Epidermal melanocyte (primary cell): ENCODE results near the gene CACNA2D2.

Experiments used
- DNase-seq: peaks from one replicate; pipeline ENCODE4 v3.0.0; 2011; ENCODE audit warnings: low spot score; ENCODE audit not compliant: insufficient read length

Gene CACNA2D2

DNA sequence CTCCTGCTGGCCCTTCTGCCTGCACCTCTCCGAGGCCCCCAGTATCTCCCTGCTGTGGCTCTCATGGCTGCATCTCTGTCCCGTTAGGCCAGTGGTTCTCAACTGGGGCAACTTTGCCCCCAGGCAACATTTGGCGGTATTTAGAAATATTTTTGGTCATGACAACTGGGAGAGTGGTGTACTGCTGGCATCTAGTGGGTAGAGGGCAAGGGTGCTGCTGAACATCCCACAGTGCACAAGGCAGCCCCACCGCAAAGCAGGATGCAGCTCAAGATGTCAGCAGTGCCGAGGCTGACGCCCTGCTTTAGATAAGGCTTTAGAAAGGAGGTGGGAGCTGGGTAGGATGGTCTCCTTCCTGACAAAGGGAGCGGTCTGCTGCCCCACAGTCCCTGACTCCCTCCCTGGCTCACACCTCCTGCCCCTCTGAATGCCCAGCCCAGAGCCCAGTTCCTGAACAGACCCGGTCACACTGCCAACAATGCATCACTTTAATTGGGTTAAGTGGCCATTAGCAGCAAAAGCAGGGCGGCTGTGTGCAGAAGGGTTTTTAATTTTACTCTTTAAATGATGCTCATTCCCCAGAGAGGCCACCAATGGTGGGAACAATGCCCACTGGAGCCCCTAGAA is 75.3 kb downstream of the CACNA2D2 start:
- no peak for DNase-seq

DNA sequence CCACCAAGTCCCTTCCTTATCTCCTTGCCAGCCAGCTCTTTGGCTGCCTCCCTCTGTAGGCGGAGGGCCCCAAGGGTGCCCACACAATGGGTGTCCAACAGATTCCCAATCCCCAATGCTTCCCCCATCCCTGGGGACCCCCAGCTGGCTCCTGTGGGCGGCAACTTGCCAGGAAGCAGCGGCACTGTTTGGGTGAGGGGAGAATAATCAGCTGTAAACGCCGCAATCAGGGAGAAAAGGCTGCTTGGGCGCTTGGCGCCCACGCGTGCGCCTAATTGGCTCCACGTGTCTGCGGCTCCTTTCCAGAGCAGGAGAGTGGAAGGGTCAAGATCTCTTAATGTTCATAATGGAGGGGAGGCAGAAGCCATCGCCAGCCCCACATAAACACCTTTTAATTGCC is 76.2 kb downstream of the CACNA2D2 start:
- DNase-seq, result no peak

DNA sequence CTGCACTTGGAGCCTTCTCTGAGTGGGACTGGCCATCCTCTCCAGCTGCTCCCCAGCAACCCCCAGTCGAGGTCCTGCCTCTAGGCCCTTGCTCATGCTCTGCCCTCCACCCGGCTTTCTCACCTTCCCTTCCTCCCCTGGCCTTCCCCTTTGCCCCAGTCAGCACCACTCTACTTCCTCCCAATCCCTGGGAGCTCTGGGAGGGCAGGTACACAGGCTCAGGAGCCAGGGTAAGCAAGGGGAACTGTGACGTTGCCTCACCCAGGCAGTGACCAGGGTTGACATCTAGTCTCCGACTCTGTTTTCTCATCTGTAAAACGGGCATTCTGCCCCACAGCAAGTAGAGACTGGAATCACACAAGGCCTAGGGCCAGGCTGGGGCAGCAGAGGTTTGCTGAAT is 77.5 kb downstream of the CACNA2D2 start:
- no peak for DNase-seq

DNA sequence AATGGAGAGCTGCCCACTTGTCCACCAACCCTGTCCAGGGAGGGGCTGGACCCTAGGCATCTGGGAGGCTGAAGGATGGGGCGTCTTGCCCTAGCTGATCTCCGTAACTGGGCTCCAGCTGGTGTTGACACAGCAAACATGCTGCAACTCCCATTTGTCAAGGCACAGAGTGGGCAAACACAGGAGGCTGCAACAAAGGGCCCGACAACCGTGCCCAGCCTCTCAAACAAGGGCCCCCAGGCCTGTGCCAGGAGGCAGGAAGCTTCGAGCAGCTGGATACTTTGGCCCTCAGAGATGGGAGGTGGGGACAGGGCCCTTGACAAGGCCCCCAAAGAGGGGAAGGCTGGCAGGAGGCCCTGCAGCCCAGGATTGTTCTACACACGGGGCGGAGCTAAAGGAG is 79.9 kb downstream of the CACNA2D2 start:
- DNase-seq, result no peak

DNA sequence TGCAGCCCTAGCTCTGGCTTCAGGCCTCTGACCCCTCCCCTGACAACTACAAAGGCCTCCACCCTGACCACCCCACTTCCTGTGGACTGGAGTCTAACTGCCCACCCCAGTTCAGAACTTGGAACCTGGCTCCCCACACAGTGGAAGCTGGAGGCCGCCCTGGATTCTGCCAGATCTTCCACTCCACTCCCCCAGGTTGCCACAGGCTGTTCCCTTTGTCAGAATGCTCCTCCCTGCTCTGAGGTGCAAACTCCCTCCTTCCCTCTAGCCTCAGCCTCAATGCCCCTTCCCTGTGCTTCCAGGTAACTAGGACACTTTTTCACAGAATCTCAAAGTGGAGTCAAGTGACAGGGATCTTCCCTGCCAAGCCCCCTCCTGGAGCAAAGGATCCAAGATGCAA is 81.3 kb downstream of the CACNA2D2 start:
- no peak for DNase-seq

DNA sequence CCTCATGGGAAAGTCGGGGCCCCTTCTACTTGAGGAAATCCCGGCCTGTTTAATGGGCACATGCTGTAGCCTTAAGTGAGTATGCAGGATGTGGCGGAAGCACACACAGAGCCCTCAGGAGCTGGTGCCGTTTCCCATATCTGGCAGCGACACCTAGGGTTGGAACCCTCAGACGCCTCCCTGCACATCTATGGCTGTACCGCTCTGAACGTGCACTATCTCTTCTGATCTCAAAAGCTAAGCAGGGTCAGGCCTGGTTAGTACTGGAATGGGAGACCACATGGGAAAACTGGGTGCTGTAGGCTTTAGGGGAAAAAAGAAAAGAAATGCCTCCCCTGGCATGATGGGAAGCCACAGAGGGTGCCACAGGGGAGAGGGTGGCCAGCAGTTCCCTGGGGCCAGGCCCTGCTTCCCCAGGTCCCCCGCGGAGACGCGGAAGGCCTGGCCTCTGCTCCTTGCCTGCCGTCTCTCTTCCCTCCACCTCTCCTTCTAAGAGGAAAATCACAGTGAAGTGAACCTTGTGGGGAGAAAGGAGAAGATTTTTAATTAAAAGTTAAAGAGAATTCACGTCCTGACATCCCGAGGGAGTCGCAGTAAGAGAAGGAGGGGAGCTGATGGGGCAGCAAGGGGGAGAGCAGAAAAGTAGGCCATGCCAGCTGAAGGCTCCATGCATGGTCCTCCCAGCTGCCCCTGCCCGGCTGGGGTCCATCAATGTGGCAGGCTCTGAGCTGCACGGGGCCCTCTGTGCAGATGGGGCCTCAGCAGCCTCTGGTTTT is 83.7 kb downstream of the CACNA2D2 start:
- no peak for DNase-seq

DNA sequence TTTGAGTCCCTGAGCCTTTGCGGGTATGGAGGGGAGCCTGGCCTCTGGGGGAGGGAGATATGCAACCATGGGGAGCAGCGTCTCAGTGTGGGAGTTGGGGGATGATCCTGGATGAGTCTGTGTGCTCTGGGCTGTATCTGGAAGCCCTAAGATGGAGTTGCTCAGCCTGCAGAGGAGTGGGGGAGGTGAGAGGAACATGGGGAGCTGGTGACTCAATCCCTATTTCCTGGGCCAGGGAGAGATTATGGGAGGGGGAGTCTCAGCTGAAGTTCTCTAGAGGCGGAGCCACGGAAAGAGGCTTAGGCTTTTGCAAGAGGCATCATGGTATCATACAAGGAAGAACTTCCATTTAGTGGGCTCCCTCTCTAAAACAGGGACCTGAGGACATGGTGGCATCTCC is 84.6 kb downstream of the CACNA2D2 start:
- DNase-seq, result no peak

DNA sequence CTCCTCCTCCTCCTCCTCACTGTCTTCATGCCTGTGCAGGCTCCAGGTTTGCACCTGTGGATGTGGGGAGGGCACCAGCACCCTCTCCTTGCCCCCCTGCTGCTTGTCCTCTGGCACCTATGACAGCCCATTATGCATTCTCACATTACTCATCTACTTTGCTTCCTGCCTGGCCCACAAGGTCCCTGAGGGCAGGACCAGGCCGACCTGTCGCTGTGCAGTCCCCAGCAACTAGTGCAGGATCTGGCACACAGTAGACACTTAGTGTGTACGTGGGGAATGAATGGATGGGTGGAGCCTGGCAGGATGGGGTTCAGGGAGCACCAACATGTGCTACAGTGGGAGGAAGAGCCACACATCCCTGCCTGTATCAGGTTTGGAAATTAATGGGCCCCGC is 85.8 kb downstream of the CACNA2D2 start:
- DNase-seq, result no peak

DNA sequence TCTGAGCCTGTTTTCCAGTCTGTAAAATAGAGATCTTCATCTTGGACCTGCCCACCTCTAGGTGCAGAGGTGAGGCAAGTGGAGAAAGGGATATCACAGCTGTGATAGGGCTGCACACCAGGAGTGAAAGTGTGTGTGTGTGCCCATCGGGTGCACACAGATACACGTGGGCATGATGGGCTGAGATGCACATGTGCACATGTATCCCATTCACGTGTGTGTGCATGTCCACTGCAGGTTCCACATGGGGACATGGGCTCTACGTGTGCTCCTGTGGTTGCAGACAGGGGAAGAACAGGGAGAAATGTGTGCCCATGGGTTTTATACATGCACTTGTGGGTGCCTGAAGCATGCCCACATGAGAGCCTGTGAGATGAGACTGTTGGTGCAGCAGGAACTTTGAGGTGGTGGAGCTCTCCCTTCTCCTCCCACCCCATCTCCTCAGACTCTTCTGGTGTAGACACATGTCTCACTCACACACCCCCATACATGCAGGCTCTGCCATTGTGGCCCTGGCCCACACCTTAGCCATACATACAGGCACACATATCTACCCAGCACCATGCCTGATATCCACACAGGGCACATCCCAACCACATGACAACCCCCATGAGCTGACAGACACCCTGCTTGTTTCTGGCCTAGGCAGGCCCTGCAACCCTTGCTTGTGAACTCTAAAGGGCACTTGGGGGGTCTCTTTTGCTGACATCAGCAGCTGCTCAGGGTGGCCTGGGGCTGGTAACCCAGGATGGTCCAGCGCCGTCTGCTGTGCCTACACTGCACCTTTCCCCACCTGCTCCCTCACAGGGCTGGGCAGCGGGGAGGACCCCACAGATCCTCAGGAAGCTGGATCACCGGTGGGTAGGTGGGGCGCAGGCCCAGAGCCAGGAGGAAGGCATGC is 86.4 kb downstream of the CACNA2D2 start:
- no peak for DNase-seq

DNA sequence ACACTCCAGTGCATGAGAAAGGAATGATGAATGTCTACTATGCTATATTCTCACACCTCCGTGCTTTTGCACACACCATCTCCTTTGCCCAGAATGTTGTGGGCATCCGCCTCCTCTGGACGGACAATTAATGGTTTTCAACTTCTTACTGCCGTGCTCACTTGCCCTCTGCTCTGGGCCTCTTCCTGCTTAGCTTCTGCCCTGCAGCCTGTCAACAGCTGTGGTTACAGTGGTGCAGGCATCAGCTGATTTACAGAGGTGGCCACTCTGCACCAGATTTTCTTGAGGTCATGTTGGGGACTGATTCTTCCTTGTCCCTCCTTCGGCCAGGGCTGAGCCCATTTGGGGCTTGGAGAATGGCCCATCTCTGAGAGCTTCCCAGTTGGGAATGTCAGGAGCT is 87.6 kb downstream of the CACNA2D2 start:
- no peak for DNase-seq

DNA sequence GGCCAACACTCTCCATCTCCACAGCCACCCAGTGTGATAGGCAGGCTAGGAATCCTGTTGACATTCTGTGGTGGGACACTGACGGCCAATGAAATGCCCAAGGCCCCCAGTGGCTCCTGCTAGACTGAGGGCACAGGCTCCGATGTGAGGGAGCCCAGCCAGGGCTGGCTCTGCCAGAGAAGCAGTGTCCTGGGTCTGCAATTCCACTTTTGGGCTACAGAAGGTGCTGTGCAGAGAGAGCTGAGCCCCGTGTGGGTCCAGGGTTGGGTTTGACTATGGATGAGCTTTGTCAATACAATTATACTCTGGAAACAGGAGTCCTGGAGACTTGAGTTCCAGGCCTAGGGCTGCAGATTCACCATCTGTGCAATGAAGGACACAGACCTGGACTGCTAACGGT is 88.4 kb downstream of the CACNA2D2 start:
- DNase-seq, result no peak

DNA sequence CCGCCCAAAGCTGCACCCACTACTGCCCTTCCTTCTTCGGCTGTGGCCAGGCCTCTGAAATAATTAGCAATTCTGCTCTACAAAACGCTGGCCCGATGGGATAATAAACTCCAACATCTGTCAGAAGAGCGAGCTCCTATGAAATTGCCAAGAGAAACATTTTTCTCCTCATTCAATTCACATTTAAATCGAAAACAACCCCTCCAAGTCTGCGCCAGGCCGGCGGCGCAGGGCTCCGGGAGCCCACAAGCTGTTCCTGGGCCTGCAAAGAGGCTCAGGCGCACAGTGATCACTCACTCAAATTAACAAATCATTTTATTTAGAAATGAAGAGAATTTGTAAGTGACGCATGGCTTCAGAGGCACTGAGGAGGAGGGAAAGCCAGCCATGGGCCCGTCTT is 88.8 kb downstream of the CACNA2D2 start:
- DNase-seq, result no peak

DNA sequence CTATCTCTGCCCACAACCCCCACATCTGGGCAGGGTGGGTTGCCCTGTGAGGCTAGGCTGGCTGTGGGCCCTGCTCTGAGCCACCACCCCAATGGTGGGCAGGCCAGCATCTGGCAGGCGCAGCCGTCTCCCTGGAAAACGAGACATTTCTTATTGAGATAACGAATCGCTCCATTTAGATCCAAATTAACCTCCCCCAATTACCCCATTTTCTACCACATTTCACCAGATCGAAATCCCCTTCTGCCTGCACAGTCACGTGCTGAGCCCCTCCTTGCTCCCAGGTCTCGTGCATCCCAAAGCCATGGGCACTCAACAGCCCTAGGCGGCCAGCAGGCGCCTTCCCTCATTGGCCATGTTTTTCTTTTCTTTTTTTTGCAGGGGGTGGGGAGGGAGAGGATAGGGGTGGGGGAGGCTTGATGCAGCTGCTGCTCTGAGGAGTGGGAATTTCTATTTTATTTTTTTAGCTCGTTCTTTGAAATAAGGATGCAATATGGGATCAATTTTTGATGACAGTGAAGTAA is 91.1 kb downstream of the CACNA2D2 start:
- no peak for DNase-seq

DNA sequence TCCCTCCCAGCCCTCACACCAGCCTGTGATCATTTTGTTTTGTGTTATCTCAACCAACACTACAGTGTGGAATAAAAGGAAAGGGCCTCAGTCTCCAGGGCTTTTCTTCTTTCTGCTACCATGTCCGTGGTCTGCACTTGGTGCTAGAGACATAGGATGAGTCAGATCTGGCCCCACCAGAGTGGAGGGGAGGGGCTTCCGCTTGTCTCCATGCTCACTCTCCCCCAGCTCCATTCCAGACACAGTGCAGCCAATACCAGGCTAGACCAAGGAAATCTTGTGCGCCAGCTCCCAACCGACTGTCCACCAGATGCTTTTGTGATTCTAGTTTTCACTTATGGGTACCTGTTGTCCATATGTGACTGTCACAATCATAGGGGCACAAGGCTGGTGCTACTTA is 92.2 kb downstream of the CACNA2D2 start:
- no peak for DNase-seq

DNA sequence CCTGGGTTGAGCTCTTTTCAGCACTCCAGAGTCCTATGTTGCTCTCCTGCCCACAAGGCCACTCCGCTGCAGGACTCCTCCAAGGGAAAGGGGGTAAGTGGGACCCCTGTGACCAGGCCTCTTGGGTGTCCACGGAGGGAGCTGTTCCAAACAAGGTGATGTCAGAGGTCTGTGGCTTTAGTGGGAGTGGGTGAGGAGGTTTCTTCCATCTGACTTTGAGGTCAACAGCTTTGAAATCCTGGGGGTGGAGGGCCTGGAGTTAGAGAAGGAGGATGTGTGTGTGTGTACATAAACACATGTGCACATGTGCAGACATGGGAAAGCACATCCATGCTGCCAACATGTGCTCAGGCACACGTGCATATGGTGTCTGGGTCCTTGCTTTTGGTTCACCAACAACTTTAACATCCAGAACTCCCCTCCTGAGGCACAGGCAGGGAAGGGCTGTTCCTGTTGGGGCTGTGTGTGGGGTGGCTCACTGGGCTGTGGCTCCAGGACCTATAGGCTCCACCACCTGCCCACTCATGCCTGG is 92.8 kb downstream of the CACNA2D2 start:
- no peak for DNase-seq

DNA sequence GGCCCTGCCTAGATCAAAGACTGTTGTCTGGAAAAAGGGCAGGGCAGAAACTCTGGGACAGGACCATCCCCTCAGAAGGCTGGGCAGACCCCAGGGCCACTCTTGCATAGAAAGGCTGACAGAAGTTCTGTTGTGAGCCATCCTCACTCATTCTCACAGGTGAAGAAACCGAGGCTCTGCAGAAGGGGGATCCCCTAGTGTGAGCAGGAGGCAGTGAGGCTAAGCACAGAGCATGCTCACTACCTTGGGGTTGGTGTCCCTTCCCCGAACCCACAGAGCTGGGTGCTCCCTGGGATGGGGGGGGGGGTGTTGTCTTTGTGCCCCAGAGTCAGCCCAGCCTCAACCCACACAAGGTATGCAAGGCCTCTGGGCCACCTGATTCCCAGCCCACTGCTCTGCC is 93.2 kb downstream of the CACNA2D2 start:
- no peak for DNase-seq

DNA sequence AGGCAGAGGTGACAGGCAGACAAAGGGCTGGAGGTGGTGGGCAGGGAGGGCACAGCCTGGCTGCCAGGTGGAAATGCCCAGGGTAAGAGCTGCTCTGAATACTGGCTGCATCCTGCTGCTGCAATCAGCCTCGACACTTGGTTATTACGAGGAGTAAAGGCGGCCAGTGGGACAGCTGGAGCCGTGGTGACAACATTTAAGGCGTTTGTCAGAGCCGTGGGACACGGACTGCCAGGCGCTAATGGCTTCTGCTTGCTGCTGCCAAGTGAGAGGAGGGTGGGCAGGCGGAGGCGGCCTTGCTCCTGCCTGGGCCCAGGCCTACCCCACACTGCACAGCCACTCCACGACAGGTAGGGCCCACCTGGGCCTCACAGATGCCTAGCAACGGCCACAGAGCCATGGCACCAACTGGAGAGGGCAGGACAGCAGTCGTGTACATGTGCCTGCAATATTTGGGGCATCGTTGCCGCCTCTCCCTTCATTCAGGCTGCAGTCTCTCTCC is 94.9 kb downstream of the CACNA2D2 start:
- DNase-seq, result no peak

DNA sequence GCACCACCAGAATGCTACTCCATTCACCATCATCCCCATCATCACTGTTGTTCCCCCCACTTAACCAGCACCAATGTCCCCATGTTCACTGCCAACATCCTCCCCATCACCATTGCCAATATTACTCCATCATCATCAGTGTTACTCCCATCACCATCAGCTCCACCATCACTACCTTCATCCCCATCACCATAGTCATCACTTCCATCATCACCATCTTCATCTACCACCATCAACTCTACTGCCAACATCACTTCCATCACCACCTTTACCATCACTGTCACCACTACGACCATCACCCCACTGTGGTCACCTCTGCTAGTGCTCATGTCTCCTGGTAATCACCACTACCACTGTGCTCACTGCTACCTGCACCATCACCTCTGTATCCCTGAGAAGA is 96.9 kb downstream of the CACNA2D2 start:
- no peak for DNase-seq

DNA sequence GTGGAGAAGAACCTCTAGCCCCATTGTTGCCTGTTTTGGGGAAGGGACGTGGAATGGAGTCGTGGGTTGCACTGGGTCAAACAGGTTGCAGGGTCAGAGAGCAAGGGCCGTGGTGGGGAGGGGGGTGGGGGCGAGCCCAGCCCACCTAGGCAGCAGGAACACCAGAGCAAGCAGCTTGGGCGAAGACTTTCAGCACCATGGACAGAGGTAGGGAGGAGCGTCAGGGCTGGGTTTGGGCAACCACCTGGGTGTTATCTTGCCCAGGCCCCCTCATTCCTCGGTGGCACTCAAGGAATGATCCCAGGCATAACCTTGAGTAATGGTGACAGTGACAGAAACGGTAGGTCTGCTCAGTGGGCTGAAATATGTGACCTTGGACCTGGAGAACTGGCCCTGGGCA is 98.2 kb downstream of the CACNA2D2 start:
- DNase-seq, result no peak

DNA sequence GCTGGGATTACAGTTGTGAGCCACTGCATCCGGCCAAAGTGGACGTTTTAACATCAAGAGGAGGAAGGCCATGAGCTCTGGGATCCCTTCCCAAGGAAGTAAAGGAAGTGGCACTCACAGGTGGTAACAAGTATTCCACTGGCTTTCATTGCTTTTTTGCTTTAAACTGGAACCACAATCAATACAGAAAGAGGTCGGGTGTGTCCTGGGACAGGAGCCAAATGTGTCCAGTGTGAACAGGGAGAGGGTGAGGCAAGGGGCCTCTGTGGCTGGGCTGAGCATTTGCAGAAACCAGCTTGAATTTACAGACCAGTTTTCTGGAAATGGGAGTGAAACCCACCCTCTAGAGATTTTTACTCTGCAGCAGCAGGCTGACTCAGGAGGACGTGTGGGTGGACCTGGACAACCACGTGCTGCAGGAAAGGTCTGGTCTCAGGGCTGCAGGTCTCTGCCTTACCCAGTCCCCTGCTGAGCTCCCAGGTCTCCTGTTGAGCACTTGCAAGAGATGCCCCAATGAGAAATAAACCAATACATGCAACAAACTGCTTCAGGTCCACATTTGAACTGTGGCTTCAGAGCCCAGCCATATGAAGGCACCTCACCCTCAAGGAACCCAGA is 101.3 kb downstream of the CACNA2D2 start:
- DNase-seq, result no peak

DNA sequence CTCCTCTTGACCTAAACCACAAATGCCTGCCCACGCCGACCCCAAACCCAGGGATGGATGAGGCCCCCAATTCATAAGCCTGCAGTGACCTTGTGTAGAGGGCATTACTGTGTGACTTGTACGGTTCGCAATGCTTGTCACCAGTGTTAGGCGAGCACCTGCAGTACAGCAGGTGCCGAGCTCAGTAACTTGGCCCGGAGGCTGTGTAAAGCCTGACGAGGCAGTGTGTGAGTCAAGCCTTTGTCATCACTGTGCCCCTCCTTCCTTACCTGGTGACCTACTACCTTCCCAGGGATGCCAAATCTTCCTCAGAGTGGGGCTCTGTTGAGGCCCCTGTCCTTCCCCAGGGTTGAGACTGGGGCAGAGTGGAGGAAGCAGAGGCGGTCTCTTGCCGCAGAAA is 106.9 kb downstream of the CACNA2D2 start:
- no peak for DNase-seq
